Keratinocyte (primary cell): ENCODE measurements around the gene FKBP11. TPM values are rescaled to one million over a fixed set of nuclear protein-coding genes. Genes with fewer than 3 reads are reported as not detected.
A peak's percentile ranks its signal among the peaks of the same experiment; 100 is the strongest.

Experiments used
- DNase-seq: peaks from one replicate; pipeline ENCODE4 v3.0.0-alpha.2; 2011; ENCODE audit warnings: low read depth, missing footprints, low spot score
- FAIRE-seq: peaks from 2 replicates; lab custom pipeline; 2011; peaks lifted over from hg19 to GRCh38; lab: Jason Lieb, UNC
- H2AFZ ChIP-seq: 2 replicates; pipeline ENCODE4 v1.6.0; 2012; ENCODE audit warnings: low read length, control low read depth, inconsistent platforms; ENCODE audit not compliant: control insufficient read depth
- H3K27ac ChIP-seq: 2 replicates; pipeline ENCODE4 v1.5.1; 2011; ENCODE audit warnings: low read length; ENCODE audit not compliant: control insufficient read depth, insufficient read depth
- H3K27me3 ChIP-seq: 3 replicates; pipeline ENCODE4 v1.6.0; 2011; ENCODE audit warnings: low read length; ENCODE audit not compliant: control insufficient read depth, insufficient read depth; ENCODE audit errors: extremely low read depth
- H3K36me3 ChIP-seq, 2 experiments: 2 replicates in 1 of 2; 3 replicates in 1 of 2; pipeline ENCODE4 v1.5.1; 2011; ENCODE audit warnings: low read length in 2 of 2, mild to moderate bottlenecking in 1 of 2; ENCODE audit not compliant: control insufficient read depth in 2 of 2, insufficient read depth in 2 of 2; ENCODE audit errors: extremely low read depth in 1 of 2
- H3K4me1 ChIP-seq: 3 replicates; pipeline ENCODE4 v1.5.1; 2011; ENCODE audit warnings: low read length; ENCODE audit not compliant: control insufficient read depth, insufficient read depth; ENCODE audit errors: extremely low read depth
- H3K4me2 ChIP-seq: 3 replicates; pipeline ENCODE4 v1.6.0; 2011; ENCODE audit warnings: low read depth, low read length; ENCODE audit not compliant: control insufficient read depth, insufficient read depth; ENCODE audit errors: extremely low read depth
- H3K4me3 ChIP-seq, 3 experiments: fragments of 200-600 bp in 1 of 3; sonication (generic) in 1 of 3; 2 replicates in 2 of 3; 3 replicates in 1 of 3; pipeline ENCODE4 v1.5.1; 2011 to 2016; ENCODE audit warnings: low read length in 3 of 3, mild to moderate bottlenecking in 3 of 3, control low read depth in 2 of 3, inconsistent platforms in 1 of 3, low read depth in 1 of 3, mixed read lengths in 1 of 3, mixed run types in 1 of 3, moderate library complexity in 1 of 3; ENCODE audit not compliant: control insufficient read depth in 2 of 3, insufficient read depth in 2 of 3; ENCODE audit errors: extremely low read depth in 1 of 3
- H3K79me2 ChIP-seq: 2 replicates; pipeline ENCODE4 v1.6.0; 2012; ENCODE audit warnings: low read length; ENCODE audit not compliant: control insufficient read depth, insufficient read depth
- H3K9ac ChIP-seq: 3 replicates; pipeline ENCODE4 v1.6.0; 2011; ENCODE audit warnings: low read length; ENCODE audit not compliant: control insufficient read depth, insufficient read depth; ENCODE audit errors: extremely low read depth
- H3K9me1 ChIP-seq: 3 replicates; pipeline ENCODE4 v1.6.0; 2011; ENCODE audit warnings: low read length; ENCODE audit not compliant: control insufficient read depth, insufficient read depth; ENCODE audit errors: extremely low read depth
- H3K9me3 ChIP-seq: 2 replicates; pipeline ENCODE4 v1.5.1; 2012; ENCODE audit warnings: low read depth, low read length; ENCODE audit not compliant: control insufficient read depth
- H4K20me1 ChIP-seq: 3 replicates; pipeline ENCODE4 v1.6.0; 2011; ENCODE audit warnings: low read length; ENCODE audit not compliant: control insufficient read depth, insufficient read depth; ENCODE audit errors: extremely low read depth
- EZH2 ChIP-seq: IDR thresholded peaks from one replicate; pipeline ENCODE4 v1.6.1; 2012; ENCODE audit warnings: inconsistent platforms, mild to moderate bottlenecking, low read length, moderate library complexity
- dilution Hi-C: fragments of 300-500 bp; cut with MboI; formaldehyde crosslinking; loops from one replicate; pipeline ENCODE4 v1.7.0; 2020; ENCODE audit warnings: low sequenced_read_pairs; ENCODE audit not compliant: extremely low pct_ligation_motif_present
- polyA plus RNA-seq, 5 experiments: library from polyadenylated mRNA; depleted of rRNA in 3 of 5; stranded (reverse) in 3 of 5; stranded (forward) in 1 of 5; unstranded in 1 of 5; fragments of >200 nt; gene quantifications; 1 replicate in 1 of 5; 2 replicates in 3 of 5; 3 replicates in 1 of 5; pipeline versions ENCODE4 v1.2.1 to v1.2.3, GENCODE V29; 2011 to 2012; ENCODE audit warnings: missing spikeins in 2 of 5, low read depth in 1 of 5, low replicate concordance in 1 of 5
- TF ChIP-seq, protein P1 (sequence below), 3 experiments: IDR thresholded peaks in 1 of 3; conservative IDR thresholded peaks in 1 of 3; optimal IDR thresholded peaks in 1 of 3; 2 replicates in 2 of 3; 3 replicates in 1 of 3; pipeline versions ENCODE3 to v1.5.1; 2011; ENCODE audit warnings: low read length in 3 of 3, mild to moderate bottlenecking in 3 of 3, moderate library complexity in 2 of 3, control low read depth in 1 of 3, inconsistent platforms in 1 of 3; ENCODE audit not compliant: insufficient read depth in 2 of 3; ENCODE audit errors: extremely low read depth in 1 of 3

Gene FKBP11
- polyA plus RNA-seq, 1 donor (not counting 4 experiments of a cell fraction or from before 2014, with no cell fraction given), result 18.4 TPM

DNA sequence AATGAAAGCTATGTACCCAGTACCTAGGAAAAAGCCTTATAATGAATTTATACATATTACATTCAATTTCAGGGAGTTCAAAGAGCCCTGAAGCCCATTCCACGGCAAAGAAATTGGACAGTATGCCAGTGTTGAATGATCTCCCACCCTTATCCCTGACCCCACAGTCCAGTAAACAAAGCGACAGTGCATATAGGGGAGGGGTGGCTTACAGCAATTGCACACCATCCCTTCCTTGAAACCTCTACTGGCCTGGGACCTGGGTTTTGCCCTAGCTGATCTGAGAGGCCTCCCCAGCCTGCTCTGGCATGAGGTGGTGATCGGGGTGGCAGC, 42.4 kb downstream of the FKBP11 start:
- H3K27me3 ChIP-seq, result peaks cover 29% of the 10 kb centered on the region
- DNase-seq (no peak), FAIRE-seq (no peak)
- no peak overlapping the region for H3K4me2 ChIP-seq
- H3K9ac ChIP-seq, result no peak overlapping the region
- H2AFZ ChIP-seq, result no peak overlapping the region
- no peaks in the 10 kb centered on the region for H3K9me3 ChIP-seq
- no peaks in the 10 kb centered on the region for H3K79me2 ChIP-seq
- no peak overlapping the region for H3K4me3 ChIP-seq
- no peaks in the 10 kb centered on the region for H4K20me1 ChIP-seq
- H3K27ac ChIP-seq, result no peak overlapping the region
- dilution Hi-C loops, result no loop called here
- H3K4me1 ChIP-seq, result peaks cover 4% of the 10 kb centered on the region
- TF ChIP-seq, protein P1, sequence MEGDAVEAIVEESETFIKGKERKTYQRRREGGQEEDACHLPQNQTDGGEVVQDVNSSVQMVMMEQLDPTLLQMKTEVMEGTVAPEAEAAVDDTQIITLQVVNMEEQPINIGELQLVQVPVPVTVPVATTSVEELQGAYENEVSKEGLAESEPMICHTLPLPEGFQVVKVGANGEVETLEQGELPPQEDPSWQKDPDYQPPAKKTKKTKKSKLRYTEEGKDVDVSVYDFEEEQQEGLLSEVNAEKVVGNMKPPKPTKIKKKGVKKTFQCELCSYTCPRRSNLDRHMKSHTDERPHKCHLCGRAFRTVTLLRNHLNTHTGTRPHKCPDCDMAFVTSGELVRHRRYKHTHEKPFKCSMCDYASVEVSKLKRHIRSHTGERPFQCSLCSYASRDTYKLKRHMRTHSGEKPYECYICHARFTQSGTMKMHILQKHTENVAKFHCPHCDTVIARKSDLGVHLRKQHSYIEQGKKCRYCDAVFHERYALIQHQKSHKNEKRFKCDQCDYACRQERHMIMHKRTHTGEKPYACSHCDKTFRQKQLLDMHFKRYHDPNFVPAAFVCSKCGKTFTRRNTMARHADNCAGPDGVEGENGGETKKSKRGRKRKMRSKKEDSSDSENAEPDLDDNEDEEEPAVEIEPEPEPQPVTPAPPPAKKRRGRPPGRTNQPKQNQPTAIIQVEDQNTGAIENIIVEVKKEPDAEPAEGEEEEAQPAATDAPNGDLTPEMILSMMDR (optimal IDR thresholded peaks at IDR 0.05 in 1 of 3, IDR thresholded peaks at IDR 0.05 in 1 of 3, conservative IDR thresholded peaks at IDR 0.05 in 1 of 3; ENCODE audit: extremely low read depth in 1 of 3, insufficient read depth in 2 of 3, low read length in 3 of 3), result no peak
- no peak for TF ChIP-seq EZH2
- H3K36me3 ChIP-seq, result no peaks in the 10 kb centered on the region
- no peaks in the 10 kb centered on the region for H3K9me1 ChIP-seq

DNA sequence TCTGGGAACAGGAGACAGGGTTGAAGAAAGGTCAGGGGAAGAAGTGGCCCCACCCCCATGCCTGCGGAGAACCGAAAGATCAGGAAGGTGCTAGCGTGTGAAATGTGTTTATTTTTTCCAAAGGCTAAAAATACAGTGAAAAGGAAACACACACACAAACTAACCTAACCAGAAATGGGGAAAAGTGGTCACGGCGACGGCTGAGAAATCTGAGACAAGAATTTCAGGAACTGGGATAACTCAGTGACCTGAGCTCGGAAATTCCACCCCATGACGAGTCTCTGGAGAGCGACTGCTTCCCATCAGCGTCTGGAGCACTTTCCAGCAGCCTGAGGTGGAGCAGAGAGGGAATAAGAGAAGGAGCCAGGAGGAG, 43.0 kb downstream of the FKBP11 start:
- FAIRE-seq (no peak), DNase-seq (no peak)
- Histone ChIP-seq H3K36me3 (no peaks in the 10 kb centered on the region), H2AFZ (no peak overlapping the region), H3K9me1 (no peaks in the 10 kb centered on the region), H3K27ac (no peak overlapping the region), H3K79me2 (no peaks in the 10 kb centered on the region), H3K27me3 (peaks cover 29% of the 10 kb centered on the region), H3K9ac (peak overlapping the region; percentile 31), H4K20me1 (no peaks in the 10 kb centered on the region), H3K4me2 (peak overlapping the region; percentile 65), H3K4me3 (peak overlapping the region in 1 of 3 experiments; percentile 25), H3K9me3 (no peaks in the 10 kb centered on the region), H3K4me1 (peaks cover 4% of the 10 kb centered on the region)
- dilution Hi-C loops, result no loop called here
- TF ChIP-seq, protein P1 (optimal IDR thresholded peaks at IDR 0.05 in 1 of 3, IDR thresholded peaks at IDR 0.05 in 1 of 3, conservative IDR thresholded peaks at IDR 0.05 in 1 of 3; ENCODE audit: extremely low read depth in 1 of 3, insufficient read depth in 2 of 3, low read length in 3 of 3), result no peak
- TF ChIP-seq EZH2, result no peak
